IMR-90 (cell line): Measurements from ENCODE around the gene PCMTD2. TPM values are rescaled to one million over a fixed set of nuclear protein-coding genes. Genes with fewer than 3 reads are reported as not detected.

Experiments
- ATAC-seq: fragments of 200-7000 bp; cut with Tn5 transposase; 2 replicates; pipeline ENCODE4 v1.9.1; 2020; ENCODE audit warnings: low read depth, mild to moderate bottlenecking, moderate library complexity
- BruUV-seq: library from RNA; stranded (reverse); fragments of 400-500 nt; replicated peaks from 2 replicates; lab custom pipeline; 2021; lab: Mats Ljungman, UMichigan
- CTCF ChIA-PET: fragments of 300-600 bp; formaldehyde crosslinking; extraction: SDS; loops from one replicate; lab custom pipeline; 2021; ENCODE audit warnings: antibody characterized with exemption; lab: Yijun Ruan, JAX
- POLR2A ChIA-PET: fragments of 300-600 bp; sonication (Branson Sonifier 250); formaldehyde crosslinking; loops from one replicate; lab custom pipeline; 2022; ENCODE audit warnings: antibody characterized with exemption; ENCODE audit not compliant: unreplicated experiment; lab: Charles Lee
- DNase-seq: peaks from one replicate; pipeline ENCODE4 v3.0.0; 2013
- H2AFZ ChIP-seq: replicated peaks from 2 replicates; pipeline ENCODE3; 2013; ENCODE audit warnings: low read length, mild to moderate bottlenecking; ENCODE audit not compliant: poor library complexity
- H2AK5ac ChIP-seq: 2 replicates; pipeline ENCODE4 v1.6.1; 2013; ENCODE audit warnings: low read depth, low read length, inconsistent platforms
- H2AK9ac ChIP-seq: replicated peaks from 2 replicates; pipeline ENCODE3; 2013; ENCODE audit warnings: mild to moderate bottlenecking, low read depth, low read length, moderate library complexity; ENCODE audit not compliant: poor library complexity
- H2BK120ac ChIP-seq: 2 replicates; pipeline ENCODE4 v1.6.1; 2013; ENCODE audit warnings: low read depth, low read length, inconsistent platforms
- H2BK15ac ChIP-seq: 3 replicates; pipeline ENCODE4 v1.6.1; 2013; ENCODE audit warnings: low read depth, low read length, inconsistent platforms
- H2BK20ac ChIP-seq: 2 replicates; pipeline ENCODE4 v1.6.1; 2013; ENCODE audit warnings: low read depth, mild to moderate bottlenecking, inconsistent platforms, low read length, moderate library complexity
- H2BK5ac ChIP-seq: 2 replicates; pipeline ENCODE4 v1.6.1; 2013; ENCODE audit warnings: mild to moderate bottlenecking, low read depth, low read length, inconsistent platforms; ENCODE audit not compliant: poor library complexity, severe bottlenecking
- H3K14ac ChIP-seq: replicated peaks from 2 replicates; pipeline ENCODE4 v1.6.1; 2013; ENCODE audit warnings: low read depth, low read length, inconsistent platforms
- H3K18ac ChIP-seq: 2 replicates; pipeline ENCODE4 v1.6.1; 2013; ENCODE audit warnings: low read depth, low read length, control low read depth
- H3K23ac ChIP-seq: 2 replicates; pipeline ENCODE4 v1.6.1; 2013; ENCODE audit warnings: low read depth, low read length, inconsistent platforms
- H3K27ac ChIP-seq: 2 replicates; pipeline ENCODE4 v1.5.1; 2013; ENCODE audit warnings: mild to moderate bottlenecking, control low read depth, low read length; ENCODE audit not compliant: insufficient read depth
- H3K27me3 ChIP-seq: 2 replicates; pipeline ENCODE4 v1.6.1; 2013; ENCODE audit warnings: low read length; ENCODE audit not compliant: control insufficient read depth, insufficient read depth
- H3K36me3 ChIP-seq: 2 replicates; pipeline ENCODE4 v1.6.1; 2013; ENCODE audit warnings: low read length, mixed read lengths; ENCODE audit not compliant: control insufficient read depth, insufficient read depth
- H3K4ac ChIP-seq: 2 replicates; pipeline ENCODE4 v1.6.1; 2013; ENCODE audit warnings: low read depth, low read length, inconsistent platforms
- H3K4me1 ChIP-seq: 2 replicates; pipeline ENCODE4 v1.6.1; 2013; ENCODE audit warnings: low read length, mixed read lengths; ENCODE audit not compliant: control insufficient read depth, insufficient read depth
- H3K4me2 ChIP-seq: 2 replicates; pipeline ENCODE4 v1.6.1; 2013; ENCODE audit warnings: low read depth, mild to moderate bottlenecking, control low read depth, low read length, moderate library complexity
- H3K4me3 ChIP-seq: 2 replicates; pipeline ENCODE4 v1.5.1; 2013; ENCODE audit warnings: low read depth, mild to moderate bottlenecking, control low read depth, low read length, moderate library complexity; ENCODE audit not compliant: insufficient read depth
- H3K56ac ChIP-seq: 2 replicates; pipeline ENCODE4 v1.6.1; 2013; ENCODE audit warnings: low read length, inconsistent platforms; ENCODE audit not compliant: insufficient read depth; ENCODE audit errors: extremely low read depth
- H3K79me1 ChIP-seq, 2 experiments: 2 replicates each; pipeline ENCODE4 v1.6.1; 2013; ENCODE audit warnings: low read length in 2 of 2, inconsistent platforms in 1 of 2, low read depth in 1 of 2
- H3K9ac ChIP-seq: 2 replicates; pipeline ENCODE4 v1.6.1; 2013; ENCODE audit warnings: low read depth, low read length, control low read depth
- H3K9me1 ChIP-seq: 2 replicates; pipeline ENCODE4 v1.6.1; 2013; ENCODE audit warnings: low read length, inconsistent platforms; ENCODE audit not compliant: insufficient read depth
- H3K9me3 ChIP-seq: 2 replicates; pipeline ENCODE4 v1.6.1; 2013; ENCODE audit warnings: low read length; ENCODE audit not compliant: control insufficient read depth, insufficient read depth
- H4K20me1 ChIP-seq: 2 replicates; pipeline ENCODE4 v1.6.1; 2013; ENCODE audit warnings: low read length, inconsistent platforms; ENCODE audit not compliant: insufficient read depth
- H4K5ac ChIP-seq: 2 replicates; pipeline ENCODE4 v1.6.1; 2013; ENCODE audit warnings: mild to moderate bottlenecking, low read depth, low read length, control low read depth
- H4K8ac ChIP-seq, 2 experiments: 2 replicates each; pipeline ENCODE4 v1.6.1; 2013; ENCODE audit warnings: low read depth in 2 of 2, low read length in 2 of 2, control low read depth in 1 of 2, inconsistent platforms in 1 of 2
- H4K91ac ChIP-seq: 2 replicates; pipeline ENCODE4 v1.6.1; 2013; ENCODE audit warnings: low read depth, low read length, inconsistent platforms; ENCODE audit not compliant: insufficient read depth
- ELK1 ChIP-seq: fragments of 150-350 bp; IDR thresholded peaks from 2 replicates; pipeline ENCODE4 v1.6.1; 2016; ENCODE audit warnings: low read depth, mild to moderate bottlenecking, low read length, moderate library complexity, borderline replicate concordance
- WGBS, 2 experiments: methylation state at CpG; one replicate each; pipeline versions ENCODE4 v1.1.5 to v1.1.7; 2013; ENCODE audit warnings: missing lambda C conversion rate in 2 of 2; ENCODE audit not compliant: insufficient read length in 1 of 2; ENCODE audit errors: extremely low coverage in 2 of 2; 5-methylcytosine and 5-hydroxymethylcytosine counted together
- dilution Hi-C: fragments of 300-500 bp; cut with HindIII; formaldehyde crosslinking; loops from one replicate; pipeline ENCODE4 v1.14.3; 2018; ENCODE audit warnings: low sequenced_read_pairs; ENCODE audit not compliant: unreplicated experiment
- in situ Hi-C: fragments of 300-500 bp; cut with MboI; formaldehyde crosslinking; loops from 3 replicates; pipeline ENCODE4 v1.14.3; 2019; ENCODE audit warnings: low sequenced_read_pairs, inconsistent platforms, mixed read lengths
- intact Hi-C: fragments of 100-400 bp; cut with micrococcal nuclease; formaldehyde crosslinking; loops from 2 replicates; pipeline ENCODE4 v1.10.0; 2022
- polyA plus RNA-seq, 3 experiments: library from polyadenylated mRNA; depleted of rRNA; stranded (reverse); fragments of >200 nt; gene quantifications; 2 replicates each; pipeline ENCODE4 v1.2.3, GENCODE V29; 2012; ENCODE audit warnings: low replicate concordance in 1 of 3
- total RNA-seq: library from RNA; depleted of rRNA; stranded (reverse); fragments of >200 nt; gene quantifications from 2 replicates; pipeline ENCODE4 v1.2.3, GENCODE V29; 2012

Gene PCMTD2
- total and polyA plus RNA-seq, 2 of the 4 experiments (the other 2 are of a cell fraction), result 23.6 to 28.3 TPM

- no peak for TF ChIP-seq ELK1
- ATAC-seq, result no peak
- Histone ChIP-seq H2AK5ac (no peak overlapping the region), H3K4ac (no peak overlapping the region), H3K14ac (no peak overlapping the region), H3K4me2 (no peak overlapping the region), H2BK120ac (no peak overlapping the region), H4K8ac (no peak overlapping the region), H4K5ac (no peak overlapping the region), H4K91ac (no peak overlapping the region), H3K56ac (no peak overlapping the region), H3K27ac (no peak overlapping the region), H3K4me1 (peaks cover 7% of the 10 kb centered on the region; the same call in 1 of the 2 replicates), H3K27me3 (peaks cover 56% of the 10 kb centered on the region), H2BK15ac (no peak overlapping the region), H3K4me3 (no peak overlapping the region), H3K79me1 (no peaks in the 10 kb centered on the region), H4K20me1 (no peaks in the 10 kb centered on the region), H2AK9ac (no peak overlapping the region), H3K36me3 (no peaks in the 10 kb centered on the region), H2BK5ac (no peak overlapping the region), H2BK20ac (no peak overlapping the region), H3K23ac (no peak overlapping the region), H3K9ac (no peak overlapping the region), H2AFZ (no peak overlapping the region), H3K9me3 (no peaks in the 10 kb centered on the region), H3K9me1 (peaks cover 4% of the 10 kb centered on the region; the same call in 1 of the 2 replicates), H3K18ac (no peak overlapping the region)
- intact Hi-C loops (no loop called here), dilution Hi-C loops (no loop called here), in situ Hi-C loops (no loop called here)
- ChIA-PET CTCF (no interaction called here), POLR2A (no interaction called here)
- DNase-seq, result no peak
- 17% methylated on average over 1 of the region's 3 CpGs; no CpG with 5 or more reads in 1 of the 2 experiments for WGBS, 2 experiments
- BruUV-seq, result no TSS peak
Measured at GRCh38 chr20:64216036-64216435, 39.5 kb upstream of the PCMTD2 start.
